EL (cell line): Measurements from ENCODE around the gene C11orf98.
"Not testable (repeated sequence)": the region's sequence is repeated elsewhere in the genome, so short reads cannot be mapped to it uniquely, and the experiment has no call there.

Experiments
- DNase-seq: peaks from one replicate; pipeline ENCODE4 v3.0.0-alpha.2; 2016

The C11orf98 gene

DNA sequence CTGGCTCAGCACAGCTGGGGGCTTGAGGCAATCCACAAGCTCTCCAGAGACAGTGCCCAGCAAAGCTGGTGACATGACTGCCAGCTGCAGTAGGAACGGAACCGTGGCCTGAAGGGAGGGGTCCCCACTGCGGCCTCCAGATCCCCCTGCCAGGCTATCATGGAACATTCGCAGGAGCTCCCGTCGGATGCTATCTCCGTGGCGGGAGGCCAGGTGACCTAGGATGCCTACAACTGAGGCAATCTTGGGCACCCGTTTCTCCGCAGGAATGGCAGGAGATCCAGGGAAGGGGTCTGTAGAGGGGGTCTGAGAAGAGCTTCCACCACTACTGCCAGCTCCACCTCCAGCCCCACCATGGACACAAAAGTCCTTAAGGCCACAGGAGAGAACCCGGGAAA is 16.0 kb downstream of the C11orf98 start:
- DNase-seq, result no peak

GRCh38 chr11:62648185-62648966 is 16.6 kb downstream of the C11orf98 start:
- no peak for DNase-seq

GRCh38 chr11:62647609-62648005 is 17.4 kb downstream of the C11orf98 start:
- DNase-seq, result no peak

- no peak for DNase-seq
Observed at GRCh38 chr11:62646825-62647608, 18.0 kb downstream of the C11orf98 start.

GRCh38 chr11:62645946-62646824 is 18.8 kb downstream of the C11orf98 start, which contains the start of gene GANAB:
Gene GANAB, minus strand, starts transcription at chr11:62646613. Its CDS starts 14 bp downstream, at chr11:62646599.
- peak; percentile 99 for DNase-seq

GRCh38 chr11:62645671-62645945 is 19.4 kb downstream of the C11orf98 start:
- peak; percentile 16 for DNase-seq

DNA sequence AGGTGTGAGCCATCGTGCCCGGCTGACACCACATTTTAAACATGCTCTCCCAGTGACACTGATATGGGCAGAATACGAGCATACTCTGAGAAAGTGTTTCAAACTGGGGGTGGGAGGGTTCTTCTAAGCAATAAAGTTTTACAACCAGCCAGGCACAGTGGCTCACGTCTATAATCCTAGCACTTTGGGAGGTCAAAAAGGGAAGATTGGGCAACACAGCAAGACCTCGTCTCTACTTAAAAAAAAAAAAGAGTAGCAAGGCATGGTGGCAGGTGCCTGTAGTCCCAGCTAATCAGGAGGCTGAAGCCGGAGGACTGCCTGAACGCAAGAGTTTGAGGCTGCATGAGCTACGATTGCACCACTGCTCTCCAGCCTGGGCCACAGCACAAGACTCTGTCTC is 20.8 kb downstream of the C11orf98 start:
- no peak for DNase-seq

- no peak for DNase-seq
Observed at GRCh38 chr11:62632492-62632891, 32.5 kb downstream of the C11orf98 start.

GRCh38 chr11:62627713-62628112 is 37.3 kb downstream of the C11orf98 start:
- no peak for DNase-seq

- DNase-seq, result no peak
Observed at GRCh38 chr11:62622476-62623089, 42.4 kb downstream of the C11orf98 start.

DNA sequence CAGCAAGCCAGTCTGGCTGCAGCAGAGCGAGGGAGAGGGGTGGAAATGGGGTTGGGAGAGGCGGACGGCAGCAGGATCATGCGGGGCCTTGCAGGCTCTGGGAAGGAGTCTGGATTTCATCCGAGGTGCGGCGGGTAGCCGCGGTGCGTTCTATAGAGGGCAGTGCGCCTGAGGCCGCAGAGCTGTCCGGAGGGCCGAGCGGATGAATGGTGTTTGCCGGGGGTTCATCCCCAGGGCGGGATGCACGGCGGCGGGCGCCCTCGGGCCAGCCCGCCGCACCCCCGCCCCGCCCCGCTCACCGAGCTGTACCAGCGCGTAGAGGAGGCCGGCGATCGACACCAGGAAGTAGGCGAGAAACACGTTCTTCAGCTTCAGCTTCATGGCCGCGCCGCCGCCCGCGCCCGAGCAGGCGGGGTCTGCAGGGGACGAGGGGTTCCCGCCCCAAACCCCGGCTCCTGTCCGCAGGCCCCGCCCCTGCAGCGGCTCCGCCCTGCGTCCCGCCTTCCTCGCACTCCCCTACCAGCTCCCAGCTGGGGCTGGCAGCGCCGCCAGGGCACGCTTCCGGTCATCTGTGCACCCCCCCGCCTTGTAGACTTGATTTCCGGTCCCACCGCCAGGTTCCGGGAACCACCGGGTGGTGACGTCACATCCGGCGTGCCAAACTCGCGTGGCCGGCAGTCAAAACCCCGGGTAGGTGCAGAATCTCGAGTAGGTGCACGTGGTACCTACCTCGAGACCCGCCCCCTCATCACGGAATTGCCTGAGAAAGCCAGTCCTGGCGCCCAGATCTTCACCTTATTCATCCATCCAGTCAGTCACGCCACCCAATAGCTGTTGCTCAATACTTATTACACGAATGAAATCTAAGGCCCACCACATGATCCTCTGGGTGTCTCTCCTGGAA is 43.2 kb downstream of the C11orf98 start, which contains the start of gene B3GAT3:
Gene B3GAT3, minus strand, starts transcription at position 420 of the 904 bp plus-strand sequence. Its CDS starts 39 bp downstream, at position 381.
- peak; percentile 99 for DNase-seq

GRCh38 chr11:62621027-62621566 is 43.9 kb downstream of the C11orf98 start:
- no peak for DNase-seq

- not testable (repeated sequence) for DNase-seq
Observed at GRCh38 chr11:62616957-62617356, 48.1 kb downstream of the C11orf98 start.

DNA sequence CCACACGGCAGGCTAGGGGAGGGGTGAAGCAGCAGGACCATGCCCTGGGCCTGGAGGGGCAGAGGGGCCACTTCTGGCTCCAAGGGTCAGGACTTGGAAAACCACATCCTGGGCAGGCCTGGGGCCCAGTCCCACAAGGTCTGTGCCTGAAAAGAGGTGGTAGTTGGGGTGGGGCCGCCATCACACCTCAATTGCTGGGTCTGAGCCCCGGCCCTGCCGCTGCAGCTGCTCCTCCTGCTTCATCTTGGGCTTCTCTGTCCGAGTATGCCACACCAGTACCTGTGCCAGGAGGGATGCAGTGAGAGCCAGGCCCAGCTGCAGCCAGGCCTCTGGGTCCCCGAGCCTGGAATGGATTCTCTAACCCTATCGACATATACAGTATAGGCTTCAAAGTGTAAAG is 49.5 kb downstream of the C11orf98 start:
- DNase-seq, result no peak

GRCh38 chr11:62614275-62614674 is 50.7 kb downstream of the C11orf98 start:
- DNase-seq, result no peak

GRCh38 chr11:62613291-62613778 is 51.7 kb downstream of the C11orf98 start:
- no peak for DNase-seq
